ENCODE data around the gene PRKCQ.

The PRKCQ gene

GRCh38 chr10:6379015-6379776, 200.9 kb downstream of the PRKCQ start:
- DNase-seq, result no peak
- TF ChIP-seq POLR2A (IDR thresholded peaks at IDR 0.05; ENCODE audit: low read length), result no peak
- no peak for TF ChIP-seq GATA1 (IDR thresholded peaks at IDR 0.05; ENCODE audit: low read depth, low read length)

All from erythroblast (primary cell).